SK-N-MC (cell line): Measurements from ENCODE around the gene PTPRN2.

Experiments used
- EZH2 ChIP-seq: fragments of 200-600 bp; sonication (generic); IDR thresholded peaks from one replicate; pipeline ENCODE4 v1.6.1; 2017; ENCODE audit warnings: antibody characterized with exemption
- POLR2AphosphoS5 ChIP-seq: IDR thresholded peaks from 2 replicates; pipeline ENCODE4 v1.6.1; 2012; ENCODE audit warnings: mild to moderate bottlenecking, low read depth, low read length, borderline replicate concordance

DNA sequence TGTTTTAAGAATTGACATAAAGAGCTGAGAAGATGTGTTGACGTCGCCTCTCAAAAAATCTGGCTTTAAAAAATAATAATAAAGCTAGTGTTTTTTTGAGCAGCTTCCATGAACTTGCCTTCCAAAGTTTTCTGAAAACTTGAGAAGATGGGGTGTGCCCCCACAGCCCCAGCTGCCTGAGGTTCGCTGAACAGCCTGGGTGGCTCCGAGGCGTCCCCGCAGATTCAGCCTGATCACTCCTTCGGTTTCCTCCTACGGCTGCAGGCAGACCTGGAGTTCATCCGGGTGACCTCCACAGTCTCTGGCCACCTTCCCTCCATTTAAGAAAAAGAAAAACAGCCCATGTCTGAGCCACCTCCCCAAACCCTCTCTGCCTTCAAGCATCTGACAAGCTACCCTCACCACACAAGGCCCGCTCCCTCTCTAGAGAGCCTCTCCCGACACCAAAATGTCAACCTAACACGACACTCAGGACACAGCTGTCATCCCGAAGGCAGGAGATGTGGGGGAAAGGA, 177.8 kb downstream of the PTPRN2 start:
- TF ChIP-seq POLR2AphosphoS5, result no peak
- no peak for TF ChIP-seq EZH2
